ENCODE results near the gene RNU1-4.
"Not testable (repeated sequence)": the region's sequence is repeated elsewhere in the genome, so short reads cannot be mapped to it uniquely, and the experiment has no call there.

Gene RNU1-4

GRCh38 chr1:16709659-16710087 lies 30.6 kb upstream of the RNU1-4 start:
- DNase-seq = not testable (repeated sequence)

- DNase-seq = not testable (repeated sequence)
Observed at GRCh38 chr1:16710618-16711017, 29.7 kb upstream of the RNU1-4 start.

- not testable (repeated sequence) for DNase-seq
Observed at GRCh38 chr1:16712131-16712530, 28.2 kb upstream of the RNU1-4 start.

- DNase-seq = not testable (repeated sequence)
Observed at GRCh38 chr1:16712582-16712981, 27.7 kb upstream of the RNU1-4 start.

GRCh38 chr1:16712984-16713383 lies 27.3 kb upstream of the RNU1-4 start:
- not testable (repeated sequence) for DNase-seq

- DNase-seq = not testable (repeated sequence)
Observed at GRCh38 chr1:16713480-16713879, 26.8 kb upstream of the RNU1-4 start.

GRCh38 chr1:16716691-16717335 lies 23.5 kb upstream of the RNU1-4 start:
- no peak for DNase-seq

- no peak for DNase-seq
Observed at GRCh38 chr1:16717336-16718098, 22.8 kb upstream of the RNU1-4 start.

GRCh38 chr1:16718099-16718907 lies 22.0 kb upstream of the RNU1-4 start:
- not testable (repeated sequence) for DNase-seq

GRCh38 chr1:16718908-16719533 lies 21.3 kb upstream of the RNU1-4 start:
- DNase-seq = no peak

GRCh38 chr1:16719571-16720350 lies 20.6 kb upstream of the RNU1-4 start:
- DNase-seq = no peak

GRCh38 chr1:16720351-16721223 lies 19.7 kb upstream of the RNU1-4 start:
- DNase-seq = no peak

- DNase-seq = no peak
Observed at GRCh38 chr1:16721871-16722641, 18.3 kb upstream of the RNU1-4 start.

- no peak for DNase-seq
Observed at GRCh38 chr1:16724718-16725438, 15.4 kb upstream of the RNU1-4 start.

- not testable (repeated sequence) for DNase-seq
Observed at GRCh38 chr1:16725439-16726245, 14.7 kb upstream of the RNU1-4 start.

GRCh38 chr1:16727190-16728111 lies 12.9 kb upstream of the RNU1-4 start:
- peak; percentile 50 for DNase-seq

GRCh38 chr1:16728243-16728949 lies 11.9 kb upstream of the RNU1-4 start:
- DNase-seq = not testable (repeated sequence)

Measured in NCI-H226 (cell line).